HepG2 (cell line): ENCODE results near the gene AGXT. TPM values are rescaled to one million over a fixed set of nuclear protein-coding genes. Genes with fewer than 3 reads are reported as not detected.

Experiments used
- ATAC-seq: fragments of 200-7000 bp; cut with Tn5 transposase; 3 replicates; pipeline ENCODE4 v1.9.1; 2020; ENCODE audit warnings: mild to moderate bottlenecking, moderate library complexity
- BruUV-seq: library from RNA; stranded (reverse); fragments of 400-500 nt; replicated peaks from 2 replicates; lab custom pipeline; 2021; lab: Mats Ljungman, UMichigan
- CTCF ChIA-PET: fragments of 300-600 bp; formaldehyde crosslinking; extraction: SDS; loops from one replicate; lab custom pipeline; 2021; ENCODE audit warnings: low total read pairs, inconsistent platforms, low intra/inter-chr PET ratio; lab: Yijun Ruan, JAX
- POLR2A ChIA-PET: fragments of 350-600 bp; sonication (Branson Sonifier 250); formaldehyde crosslinking; loops from one replicate; lab custom pipeline; 2020; ENCODE audit warnings: antibody characterized with exemption, inconsistent platforms; lab: Yijun Ruan, JAX
- DNase-seq: peaks from one replicate; pipeline ENCODE4 v3.0.0-alpha.2; 2015; ENCODE audit warnings: low spot score
- FAIRE-seq: peaks from 3 replicates; lab custom pipeline; 2011; peaks lifted over from hg19 to GRCh38; lab: Jason Lieb, UNC
- H2AFZ ChIP-seq: one replicate; pipeline ENCODE4 v1.6.1; 2011; ENCODE audit warnings: low read length, inconsistent platforms
- H3K27ac ChIP-seq: fragments of 300-600 bp; 3 replicates; pipeline ENCODE4 v1.8.0; 2011; ENCODE audit warnings: mixed run types, mild to moderate bottlenecking, mixed read lengths, low read length, inconsistent platforms; ENCODE audit not compliant: insufficient read depth; ENCODE audit errors: extremely low read length
- H3K27me3 ChIP-seq, 2 experiments: fragments of 200-600 bp in 1 of 2; 2 replicates in 1 of 2; 3 replicates in 1 of 2; pipeline versions ENCODE4 v1.6.0 to v1.8.0; 2011; ENCODE audit warnings: low read length in 2 of 2, mild to moderate bottlenecking in 2 of 2, moderate library complexity in 2 of 2, inconsistent platforms in 1 of 2; ENCODE audit not compliant: insufficient read depth in 2 of 2, control insufficient read depth in 1 of 2
- H3K36me3 ChIP-seq, 2 experiments: fragments of 200-600 bp in 1 of 2; replicated peaks in 1 of 2; 2 replicates in 1 of 2; 3 replicates in 1 of 2; pipeline versions ENCODE4 v1.5.1 to v1.8.0; 2011; ENCODE audit warnings: low read length in 2 of 2, inconsistent platforms in 1 of 2; ENCODE audit not compliant: insufficient read depth in 2 of 2, control insufficient read depth in 1 of 2
- H3K4me1 ChIP-seq: 2 replicates; pipeline ENCODE4 v1.5.1; 2012; ENCODE audit warnings: low read length, inconsistent platforms; ENCODE audit not compliant: insufficient read depth
- H3K4me2 ChIP-seq: 2 replicates; pipeline ENCODE4 v1.6.0; 2011; ENCODE audit warnings: low read depth, low read length, inconsistent platforms
- H3K4me3 ChIP-seq, 3 experiments: fragments of 200-600 bp in 1 of 3; sonication (generic), shearing (Covaris generic) in 1 of 3; replicated peaks in 1 of 3; 2 replicates each; pipeline ENCODE4 v1.5.1; 2011 to 2016; ENCODE audit warnings: low read length in 3 of 3, inconsistent platforms in 2 of 3, low read depth in 2 of 3, mild to moderate bottlenecking in 2 of 3, control low read depth in 1 of 3, mixed read lengths in 1 of 3; ENCODE audit not compliant: insufficient read depth in 1 of 3
- H3K79me2 ChIP-seq: one replicate; pipeline ENCODE4 v1.6.1; 2011; ENCODE audit warnings: low read length, inconsistent platforms; ENCODE audit not compliant: insufficient read depth
- H3K9ac ChIP-seq: 2 replicates; pipeline ENCODE4 v1.6.0; 2011; ENCODE audit warnings: mild to moderate bottlenecking, low read depth, low read length, inconsistent platforms; ENCODE audit not compliant: insufficient read depth
- H3K9me3 ChIP-seq: 2 replicates; pipeline ENCODE4 v1.5.1; 2012; ENCODE audit warnings: mild to moderate bottlenecking, low read length
- H4K20me1 ChIP-seq: 2 replicates; pipeline ENCODE4 v1.6.0; 2011; ENCODE audit warnings: inconsistent platforms, mild to moderate bottlenecking, low read length, moderate library complexity; ENCODE audit not compliant: insufficient read depth
- AKAP8 ChIP-seq: sonication (generic); formaldehyde crosslinking; IDR thresholded peaks from 2 replicates; pipeline ENCODE4 v1.5.1; 2020; ENCODE audit warnings: mild to moderate bottlenecking, missing genetic modification reagents
- CBX1 ChIP-seq: IDR thresholded peaks from one replicate; pipeline ENCODE4 v1.6.1; 2016; ENCODE audit warnings: antibody characterized with exemption, low read depth
- MAF1 ChIP-seq: sonication (generic); formaldehyde crosslinking; IDR thresholded peaks from 2 replicates; pipeline ENCODE4 v1.5.0; 2020; ENCODE audit warnings: missing genetic modification reagents, borderline replicate concordance
- PHF21A ChIP-seq: sonication (generic); formaldehyde crosslinking; IDR thresholded peaks from 2 replicates; pipeline ENCODE4 v1.5.0; 2020; ENCODE audit warnings: mild to moderate bottlenecking, missing genetic modification reagents
- RBAK ChIP-seq: sonication (generic); formaldehyde crosslinking; IDR thresholded peaks from 2 replicates; pipeline ENCODE4 v1.5.1; 2020; ENCODE audit warnings: mild to moderate bottlenecking, missing genetic modification reagents
- SP1 ChIP-seq, 2 experiments: fragments of 450-650 bp in 1 of 2; sonication (generic) in 1 of 2; formaldehyde crosslinking in 1 of 2; IDR thresholded peaks; 2 replicates each; pipeline versions ENCODE4 v1.4.0 to v1.6.1; 2016 to 2020; ENCODE audit warnings: missing genetic modification reagents in 1 of 2
- ZNF138 ChIP-seq: sonication (generic); formaldehyde crosslinking; IDR thresholded peaks from 2 replicates; pipeline ENCODE4 v1.5.0; 2020; ENCODE audit warnings: mild to moderate bottlenecking, low read depth, missing genetic modification reagents
- ZNF33B ChIP-seq: sonication (generic); formaldehyde crosslinking; IDR thresholded peaks from 2 replicates; pipeline ENCODE4 v1.5.1; 2020; ENCODE audit warnings: mild to moderate bottlenecking, missing genetic modification reagents
- ZNF775 ChIP-seq: sonication (generic); formaldehyde crosslinking; IDR thresholded peaks from 2 replicates; pipeline ENCODE4 v1.4.0; 2020; ENCODE audit warnings: missing genetic modification reagents, mild to moderate bottlenecking, moderate library complexity, borderline replicate concordance
- WGBS: methylation state at CpG from one replicate; pipeline ENCODE4 v1.1.6; 2017; ENCODE audit warnings: low lambda C conversion rate; 5-methylcytosine and 5-hydroxymethylcytosine counted together
- in situ Hi-C: cut with HindIII; loops from 2 replicates; pipeline ENCODE4 v1.10.0; 2017; ENCODE audit warnings: low pct_unique_long_range_greater_than_20kb; ENCODE audit not compliant: extremely low pct_ligation_motif_present
- intact Hi-C: fragments of 100-400 bp; cut with micrococcal nuclease; formaldehyde crosslinking; loops from one replicate; pipeline ENCODE4 v1.10.0; 2022; ENCODE audit not compliant: unreplicated experiment
- polyA plus RNA-seq, 8 experiments: library from polyadenylated mRNA; depleted of rRNA in 3 of 8; stranded (reverse) in 7 of 8; unstranded in 1 of 8; fragments of >200 nt; fragmentation: Illumina TruSeq in 4 of 8; extraction: Trizol in 4 of 8; gene quantifications; 2 replicates each; pipeline versions ENCODE4 v1.2.1 to v1.2.3, GENCODE V29; 2011 to 2016; ENCODE audit warnings: low read depth in 4 of 8, missing spikeins in 1 of 8, mixed read lengths in 1 of 8; ENCODE audit not compliant: insufficient read depth in 1 of 8
- total RNA-seq, 5 experiments: library from RNA; depleted of rRNA; stranded (reverse); fragments of >200 nt; fragmentation: Illumina TruSeq; extraction: Trizol; gene quantifications; 2 replicates each; pipeline ENCODE4 v1.2.3, GENCODE V29; 2016; ENCODE audit warnings: low read depth in 1 of 5

AGXT gene
- total and polyA plus RNA-seq, 2 of the 13 experiments (the other 11 are each of a cell fraction or from before 2014, with no cell fraction given) = 41.9 to 96.1 TPM

DNA sequence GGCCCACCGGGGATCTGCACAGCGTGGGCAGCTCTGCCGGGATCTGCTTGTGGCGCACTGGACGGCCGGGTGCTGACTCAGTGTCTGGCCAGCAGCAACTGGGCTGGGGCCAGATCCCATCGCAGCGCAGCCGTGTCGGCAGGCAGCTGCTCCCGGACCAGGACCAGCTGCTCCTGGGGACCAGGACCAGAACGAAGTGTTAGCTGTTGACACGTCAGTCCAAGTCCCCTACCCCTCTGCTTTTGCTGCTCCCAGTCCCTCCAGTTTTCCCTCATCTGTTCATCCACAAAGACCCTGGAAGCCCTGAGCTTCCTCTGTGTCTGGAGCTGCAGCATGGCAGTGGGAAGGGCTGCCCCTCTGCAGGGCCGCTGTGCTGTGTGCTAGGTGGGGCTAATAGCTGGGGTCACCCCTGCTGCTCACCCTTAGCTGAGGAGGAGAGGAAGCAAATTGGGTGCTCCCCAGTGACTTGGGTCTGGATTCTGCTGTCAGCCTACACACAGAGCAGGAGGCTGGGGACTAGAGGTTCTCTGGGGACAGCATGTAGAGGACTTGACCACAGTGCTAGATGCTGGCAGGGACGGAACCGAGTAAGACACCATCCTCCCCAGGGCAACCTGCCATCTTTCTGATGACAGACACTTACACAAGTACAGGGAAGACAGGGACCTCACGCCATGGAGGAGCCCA, 31.7 kb upstream of the AGXT start:
- intact Hi-C loops = loop anchor here (10.0 kb wide), 1 partner anchor 232 kb away; no protein-coding TSS in a partner anchor
- Histone ChIP-seq H3K27ac (no peak overlapping the region), H3K4me2 (no peak overlapping the region), H3K4me3 (no peak overlapping the region), H3K27me3 (peaks cover 15 to 55% of the 10 kb centered on the region in 2 experiments), H2AFZ (no peak overlapping the region), H3K9me3 (no peaks in the 10 kb centered on the region), H3K36me3 (no peaks in the 10 kb centered on the region), H3K4me1 (peaks cover 2% of the 10 kb centered on the region), H3K9ac (no peak overlapping the region), H4K20me1 (peaks cover 11% of the 10 kb centered on the region; the same call in 1 of the 2 replicates), H3K79me2 (no peaks in the 10 kb centered on the region)
- in situ Hi-C loops = no loop called here
- no peak for ATAC-seq
- no peak for TF ChIP-seq PHF21A (CRISPR knock-in tag)
- no peak for TF ChIP-seq AKAP8 (CRISPR knock-in tag)
- no peak for TF ChIP-seq ZNF775
- no peak for TF ChIP-seq ZNF33B (CRISPR knock-in tag)
- TF ChIP-seq RBAK = no peak
- CTCF ChIA-PET = no interaction called here
- FAIRE-seq = no peak
- BruUV-seq = no TSS peak
- POLR2A ChIA-PET = no interaction called here
- 4% methylated on average over 9 of the region's 17 CpGs for WGBS
- no peak for DNase-seq

DNA sequence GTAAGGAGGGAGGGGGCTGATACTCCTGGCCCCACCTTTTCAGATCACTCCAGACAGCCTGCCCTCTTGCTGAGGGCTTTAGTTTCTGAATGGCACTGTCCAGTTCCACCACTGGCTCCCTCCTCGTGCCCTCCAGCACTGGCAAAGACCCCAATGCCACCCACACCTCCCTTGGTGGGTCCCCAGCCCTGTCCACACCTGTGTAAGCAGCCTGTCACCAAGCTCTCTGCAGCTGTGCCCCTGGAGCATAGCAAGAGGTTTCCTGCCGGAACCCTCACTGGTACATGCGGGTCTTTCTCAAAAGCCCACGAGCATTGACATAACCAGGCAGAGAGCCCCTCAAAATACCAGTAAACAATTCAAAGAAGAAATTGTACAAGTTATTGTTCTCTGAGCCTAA, 31.0 kb upstream of the AGXT start:
- no peak for FAIRE-seq
- Histone ChIP-seq H3K9me3 (no peaks in the 10 kb centered on the region), H3K27ac (no peak overlapping the region), H3K27me3 (peaks cover 15 to 59% of the 10 kb centered on the region in 2 experiments), H3K4me2 (no peak overlapping the region), H3K9ac (no peak overlapping the region), H3K4me3 (no peak overlapping the region), H2AFZ (no peak overlapping the region), H3K36me3 (no peaks in the 10 kb centered on the region), H4K20me1 (peaks cover 11% of the 10 kb centered on the region; the same call in 1 of the 2 replicates), H3K4me1 (no peaks in the 10 kb centered on the region), H3K79me2 (no peaks in the 10 kb centered on the region)
- intact Hi-C loops (loop anchor here (10.0 kb wide), 1 partner anchor 233 kb away; no protein-coding TSS in a partner anchor), in situ Hi-C loops (no loop called here)
- CTCF ChIA-PET = no interaction called here
- POLR2A ChIA-PET = no interaction called here
- no TSS peak for BruUV-seq
- DNase-seq = no peak
- ATAC-seq = no peak
- no peak for TF ChIP-seq CBX1
- no peak for TF ChIP-seq SP1 (IDR thresholded peaks at IDR 0.05)
- TF ChIP-seq SP1 (CRISPR knock-in tag; IDR thresholded peaks at IDR 0.05) = no peak
- TF ChIP-seq ZNF138 (CRISPR knock-in tag) = no peak
- TF ChIP-seq MAF1 = no peak
- WGBS = 18% methylated on average over 4 of the region's 4 CpGs
